GM19025 (cell line): Measurements from ENCODE around the gene ZDHHC5.
"Not testable (repeated sequence)": the region's sequence is repeated elsewhere in the genome, so short reads cannot be mapped to it uniquely, and the experiment has no call there.

Experiments
- ATAC-seq: cut with Tn5 transposase; IDR thresholded peaks from one replicate; pipeline ENCODE4 v1.9.1; 2021; ENCODE audit warnings: mild to moderate bottlenecking, low read depth, moderate library complexity; ENCODE audit not compliant: unreplicated experiment

Gene ZDHHC5

DNA sequence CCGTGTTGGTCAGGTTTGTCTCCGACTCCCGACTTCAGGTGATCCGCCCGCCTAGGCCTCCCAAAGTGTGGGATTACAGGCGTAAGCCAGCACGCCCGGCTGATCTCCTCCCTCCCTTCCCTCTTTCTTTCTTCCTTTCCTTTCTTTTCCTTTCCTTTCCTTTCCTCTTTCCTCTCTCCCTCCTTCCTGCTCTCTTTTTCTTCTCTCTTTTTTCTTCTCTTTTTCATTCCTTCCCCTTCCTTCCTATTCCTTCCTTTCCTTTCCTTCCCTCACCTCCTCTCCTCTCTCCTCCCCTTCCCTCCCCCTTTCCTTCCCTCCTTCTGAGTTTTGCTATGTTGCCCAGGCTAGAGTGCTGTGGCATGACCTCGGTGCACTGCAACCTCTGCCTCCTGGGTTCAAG, 3.9 kb upstream of the ZDHHC5 start:
- no peak for ATAC-seq

DNA sequence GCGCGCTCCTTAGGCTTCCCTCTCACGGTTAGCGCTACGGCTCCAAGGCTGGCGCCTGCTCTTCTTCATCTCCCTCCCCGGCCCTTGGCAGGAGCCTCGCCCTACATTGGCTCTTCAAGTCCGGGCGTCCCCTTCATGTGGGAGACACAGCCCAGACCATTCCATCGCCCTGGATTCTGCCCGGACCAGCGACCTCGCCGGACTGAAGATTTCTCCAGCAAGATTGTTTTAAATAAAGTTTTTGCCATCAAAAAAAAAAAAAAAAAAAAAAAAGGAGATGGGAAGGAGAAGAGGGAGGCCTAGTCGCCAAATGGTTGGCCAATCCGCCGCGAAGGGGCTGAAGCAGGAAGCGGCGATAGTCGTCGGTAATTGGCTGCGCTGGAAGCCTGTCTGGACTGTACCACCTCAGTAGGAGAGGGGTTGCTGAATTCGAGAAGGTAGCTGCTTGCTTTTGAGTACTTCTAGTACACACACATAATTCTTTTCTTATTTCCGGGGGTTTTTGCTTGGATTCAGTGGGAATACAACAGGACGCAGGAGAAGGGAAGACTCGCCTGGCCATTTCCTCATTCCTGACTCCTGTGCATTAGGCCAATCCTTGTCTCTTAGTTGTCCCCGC, 688 bp upstream of the ZDHHC5 start:
- peak; percentile 53 for ATAC-seq

DNA sequence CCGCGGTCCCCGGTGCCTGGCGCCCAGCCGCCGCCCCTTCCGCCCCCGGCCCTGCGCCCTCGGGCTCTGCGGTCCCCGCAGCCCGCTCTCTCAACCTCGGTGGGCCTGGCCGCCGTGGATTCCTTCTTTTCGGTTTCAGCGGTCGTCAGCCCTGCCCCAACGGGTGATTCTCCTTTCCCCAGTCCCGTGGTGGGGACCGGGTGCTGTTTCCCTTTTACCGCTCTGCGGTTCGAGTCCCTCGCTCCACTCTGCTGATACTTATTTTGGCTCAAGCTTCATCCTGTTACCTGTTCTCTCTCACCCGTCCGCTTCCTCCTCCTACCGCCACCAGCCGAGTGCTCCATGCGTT, 494 bp downstream of the ZDHHC5 start:
- ATAC-seq, result peak; percentile 4

GRCh38 chr11:57674251-57674650, 6.3 kb downstream of the ZDHHC5 start:
- ATAC-seq, result no peak

- ATAC-seq, result no peak
These were observed 7.4 kb downstream of the ZDHHC5 start for GRCh38 chr11:57675176-57675941.

GRCh38 chr11:57679396-57679795, 11.5 kb downstream of the ZDHHC5 start:
- ATAC-seq, result no peak

DNA sequence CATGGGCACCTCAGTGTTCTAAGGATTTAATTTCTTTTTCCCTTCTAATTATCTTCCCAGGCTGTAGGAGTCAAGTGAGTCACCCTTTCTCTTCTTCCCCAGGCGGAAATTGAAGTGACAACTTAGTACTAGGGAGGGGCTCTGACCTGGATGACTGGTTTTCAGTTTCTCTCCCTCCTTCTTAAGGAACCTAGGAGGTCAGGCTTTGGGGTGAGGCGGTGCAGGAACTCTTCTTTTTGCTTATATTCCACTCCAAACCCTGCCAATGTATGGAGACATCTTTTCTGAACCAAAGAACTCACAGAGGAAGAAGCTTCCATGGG, 12.6 kb downstream of the ZDHHC5 start:
- no peak for ATAC-seq

DNA sequence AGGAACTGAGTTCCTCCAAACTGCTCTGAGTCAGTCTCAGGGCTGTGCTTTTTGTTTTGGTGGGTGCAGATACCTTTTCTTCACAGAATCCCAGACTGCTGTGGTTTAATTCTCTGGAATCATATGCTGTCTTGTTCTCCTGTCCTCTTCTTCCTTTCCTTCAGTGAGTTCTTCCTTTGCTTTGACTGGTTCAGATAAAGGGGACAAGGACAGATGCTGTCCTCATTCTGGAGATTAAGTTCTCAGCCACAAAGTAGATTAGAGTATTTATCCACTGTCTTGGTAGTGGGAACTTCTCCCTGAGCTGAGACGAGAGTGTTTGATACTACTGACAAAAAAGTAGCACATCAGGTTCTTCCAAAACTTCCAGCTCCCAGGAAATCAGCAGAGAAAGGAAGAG, 13.3 kb downstream of the ZDHHC5 start:
- no peak for ATAC-seq

DNA sequence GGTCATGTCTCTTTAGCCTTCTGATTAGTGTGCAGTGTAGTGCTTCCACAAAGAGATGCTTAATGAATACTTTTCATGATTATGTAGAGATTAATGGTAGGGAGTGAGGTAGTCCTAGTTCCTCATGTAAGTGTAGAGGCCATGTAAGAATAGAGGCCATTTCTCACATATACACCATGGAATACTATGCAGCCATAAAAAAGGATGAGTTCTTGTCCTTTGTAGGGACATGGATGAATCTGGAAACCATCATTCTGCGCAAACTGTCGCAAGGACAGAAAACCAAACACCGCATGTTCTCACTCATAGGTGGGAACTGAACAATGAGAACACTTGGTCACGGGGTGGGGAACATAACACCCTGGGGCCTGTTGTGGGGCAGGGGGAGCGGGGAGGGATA, 22.6 kb downstream of the ZDHHC5 start:
- not testable (repeated sequence) for ATAC-seq

DNA sequence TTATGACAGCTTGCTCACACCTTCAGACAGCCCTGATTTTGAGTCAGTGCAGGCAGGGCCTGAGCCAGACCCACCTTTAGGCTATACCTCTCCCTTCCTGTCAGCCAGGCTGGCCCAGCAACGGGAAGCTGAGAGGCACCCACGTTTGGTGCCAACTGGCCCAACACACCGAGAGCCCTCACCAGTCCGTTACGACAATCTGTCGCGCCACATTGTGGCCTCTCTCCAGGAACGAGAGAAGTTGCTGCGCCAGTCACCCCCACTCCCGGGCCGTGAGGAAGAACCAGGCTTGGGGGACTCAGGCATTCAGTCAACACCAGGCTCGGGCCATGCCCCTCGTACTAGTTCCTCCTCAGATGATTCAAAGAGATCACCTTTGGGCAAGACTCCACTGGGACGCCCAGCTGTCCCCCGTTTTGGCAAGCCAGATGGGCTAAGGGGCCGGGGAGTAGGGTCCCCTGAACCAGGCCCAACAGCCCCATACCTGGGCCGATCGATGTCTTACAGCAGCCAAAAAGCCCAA, 31.0 kb downstream of the ZDHHC5 start:
- no peak for ATAC-seq

- no peak for ATAC-seq
These were observed 31.9 kb downstream of the ZDHHC5 start for GRCh38 chr11:57699813-57700212.

GRCh38 chr11:57700425-57700824, 32.5 kb downstream of the ZDHHC5 start:
- no peak for ATAC-seq

GRCh38 chr11:57703341-57703740, 35.4 kb downstream of the ZDHHC5 start:
- ATAC-seq, result no peak

DNA sequence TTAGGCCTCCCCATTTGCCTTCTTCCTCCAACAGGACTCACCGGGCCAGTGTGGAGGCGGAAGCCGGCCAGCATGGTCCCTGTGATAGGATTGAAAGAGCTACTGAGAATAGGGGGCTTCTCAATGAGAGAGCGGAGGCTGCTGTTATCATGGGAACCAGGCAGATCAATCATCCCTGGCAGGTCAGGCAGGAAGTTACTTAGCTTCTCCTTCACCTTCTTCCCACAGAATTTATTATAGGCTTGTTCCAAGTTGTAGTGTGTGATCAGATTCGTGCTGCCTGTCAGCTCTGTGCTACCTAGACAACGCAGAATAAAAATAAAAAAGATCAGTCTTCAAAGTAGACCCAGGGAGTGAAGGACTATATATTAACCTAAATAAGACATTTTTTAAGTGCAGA, 37.0 kb downstream of the ZDHHC5 start:
- ATAC-seq, result no peak

- not testable (repeated sequence) for ATAC-seq
These were observed 37.5 kb downstream of the ZDHHC5 start for GRCh38 chr11:57705432-57705831.

GRCh38 chr11:57709802-57710367, 42.0 kb downstream of the ZDHHC5 start:
- ATAC-seq, result no peak

GRCh38 chr11:57711414-57712255, 43.7 kb downstream of the ZDHHC5 start, which contains the start of gene MED19:
TSS of gene MED19 (minus strand) at chr11:57712215. CDS start at chr11:57712179, 36 bp downstream.
- ATAC-seq, result peak; percentile 29

DNA sequence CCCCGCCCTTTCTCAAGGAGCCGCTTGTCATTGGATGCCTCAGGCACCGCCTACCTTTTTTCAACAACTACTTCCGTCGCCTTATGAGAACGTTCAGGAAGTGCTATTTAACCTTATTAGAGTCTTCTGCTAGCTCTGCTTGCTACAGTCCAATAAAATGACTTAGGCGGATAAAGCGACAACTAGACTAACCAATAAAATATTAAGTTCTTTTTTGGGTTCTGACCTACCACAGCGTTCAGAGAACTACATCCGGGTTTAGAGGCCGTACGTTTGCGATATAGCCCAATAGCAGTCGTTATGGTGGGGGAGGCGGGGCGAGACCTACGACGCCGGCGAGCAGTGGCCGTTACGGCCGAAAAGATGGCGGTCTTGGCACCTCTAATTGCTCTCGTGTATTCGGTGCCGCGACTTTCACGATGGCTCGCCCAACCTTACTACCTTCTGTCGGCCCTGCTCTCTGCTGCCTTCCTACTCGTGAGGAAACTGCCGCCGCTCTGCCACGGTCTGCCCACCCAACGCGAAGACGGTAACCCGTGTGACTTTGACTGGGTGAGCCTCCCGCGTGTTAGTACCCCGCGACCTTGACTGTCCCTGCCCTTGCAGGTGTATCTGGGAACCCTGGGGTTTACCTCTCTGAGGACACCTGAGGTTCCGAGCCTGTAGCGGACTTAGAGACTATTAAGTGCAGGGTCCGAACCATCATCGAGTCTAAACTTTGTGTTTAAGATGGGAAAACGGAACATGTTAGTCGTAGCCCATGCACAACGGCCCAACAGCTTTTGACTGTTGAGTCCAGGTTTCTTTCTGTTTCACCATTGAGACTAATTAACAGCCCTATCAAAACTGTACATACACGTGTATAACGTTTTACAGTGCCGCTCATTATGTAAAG, 44.6 kb downstream of the ZDHHC5 start, which contains the start of gene TMX2:
Gene TMX2, plus strand, starts transcription at position 338 of the 895 bp plus-strand sequence. Its CDS starts 26 bp downstream, at position 364.
- peak; percentile 90 for ATAC-seq

DNA sequence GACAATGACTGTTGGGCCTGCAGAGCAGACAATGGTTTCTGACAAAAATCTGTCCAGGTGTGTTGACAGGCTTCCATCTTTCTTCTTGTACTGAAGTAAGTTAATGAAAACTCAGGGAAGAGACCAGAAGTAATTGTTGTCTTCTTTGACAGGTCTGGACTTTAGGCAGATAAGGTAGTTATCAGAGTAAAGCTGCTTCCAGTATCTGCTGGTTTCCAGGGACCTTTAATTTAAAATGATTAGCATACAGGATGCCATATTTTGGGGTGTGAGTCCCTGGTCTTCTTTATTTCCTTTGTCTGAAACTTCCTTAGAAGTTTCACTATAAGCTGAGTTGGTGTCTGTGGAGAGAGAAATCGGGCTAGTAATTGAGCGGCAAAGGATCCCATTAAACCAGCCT, 45.9 kb downstream of the ZDHHC5 start:
- ATAC-seq, result no peak

DNA sequence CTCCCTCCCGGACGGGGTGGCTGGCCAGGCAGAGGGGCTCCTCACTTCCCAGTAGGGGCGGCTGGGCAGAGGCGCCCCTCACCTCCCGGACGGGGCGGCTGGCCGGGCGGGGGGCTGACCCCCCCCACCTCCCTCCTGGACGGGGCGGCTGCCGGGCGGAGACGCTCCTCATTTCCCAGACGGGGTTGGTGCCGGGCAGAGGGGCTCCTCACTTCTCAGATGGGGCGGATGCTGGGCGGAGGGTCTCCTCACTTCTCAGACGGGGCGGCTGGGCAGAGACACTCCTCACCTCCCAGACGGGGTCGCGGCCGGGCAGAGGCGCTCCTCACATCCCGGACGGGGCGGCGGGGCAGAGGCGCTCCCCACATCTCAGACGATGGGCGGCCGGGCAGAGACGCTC, 48.8 kb downstream of the ZDHHC5 start:
- not testable (repeated sequence) for ATAC-seq
